Mammary epithelial cell (primary cell): ENCODE data around the gene NEU1.
"Not testable (repeated sequence)": the region's sequence is repeated elsewhere in the genome, so short reads cannot be mapped to it uniquely, and the experiment has no call there.

Experiments used
- CTCF ChIP-seq, 2 donors: IDR thresholded peaks in 1 of 2; conservative IDR thresholded peaks in 1 of 2; 2 replicates each; pipeline ENCODE4 v1.5.1; 2011 to 2012; ENCODE audit warnings: inconsistent platforms in 2 of 2, low read length in 2 of 2, mild to moderate bottlenecking in 2 of 2, control low read depth in 1 of 2, low read depth in 1 of 2; ENCODE audit not compliant: insufficient read depth in 1 of 2; ENCODE audit errors: extremely low read depth in 1 of 2
- EZH2 ChIP-seq: IDR thresholded peaks from 2 replicates; pipeline ENCODE4 v1.6.1; 2012; ENCODE audit warnings: low read length, inconsistent platforms, borderline replicate concordance

- TF ChIP-seq CTCF (conservative IDR thresholded peaks at IDR 0.05 in 1 of 2, IDR thresholded peaks at IDR 0.05 in 1 of 2; ENCODE audit: extremely low read depth in 1 of 2, insufficient read depth in 1 of 2, low read depth in 1 of 2, low read length in 2 of 2); EZH2: not testable (repeated sequence)
These were observed 44.6 kb downstream of the NEU1 start for GRCh38 chr6:31817929-31818511.
